MM.1S (cell line): ENCODE data around the gene ASTE1.

ENCODE experiments used
- CTCF ChIP-seq: fragments of 300-600 bp; sonication (generic); IDR thresholded peaks from 2 replicates; pipeline ENCODE4 v1.5.1; 2016; ENCODE audit warnings: antibody characterized with exemption, low read length, mixed read lengths
- EZH2 ChIP-seq: fragments of 300-600 bp; sonication (generic); optimal IDR thresholded peaks from 2 replicates; pipeline ENCODE3; 2017; ENCODE audit warnings: low read depth, mild to moderate bottlenecking, antibody characterized with exemption, low read length, mixed read lengths
- EZH2phosphoT487 ChIP-seq: fragments of 300-600 bp; sonication (generic); IDR thresholded peaks from 2 replicates; pipeline ENCODE4 v1.6.1; 2018; ENCODE audit warnings: antibody characterized with exemption, low read length

GRCh38 chr3:131007256-131007655 is 19.4 kb downstream of the ASTE1 start:
- TF ChIP-seq CTCF (no peak), EZH2phosphoT487 (no peak), EZH2 (no peak)
